Keratinocyte (primary cell): ENCODE measurements around the gene ZSWIM2. TPM values are rescaled to one million over a fixed set of nuclear protein-coding genes. Genes with fewer than 3 reads are reported as not detected.

Experiments used
- DNase-seq: peaks from one replicate; pipeline ENCODE4 v3.0.0-alpha.2; 2011; ENCODE audit warnings: low read depth, missing footprints, low spot score
- FAIRE-seq: peaks from 2 replicates; lab custom pipeline; 2011; peaks lifted over from hg19 to GRCh38; lab: Jason Lieb, UNC
- H2AFZ ChIP-seq: 2 replicates; pipeline ENCODE4 v1.6.0; 2012; ENCODE audit warnings: low read length, control low read depth, inconsistent platforms; ENCODE audit not compliant: control insufficient read depth
- H3K27ac ChIP-seq: 2 replicates; pipeline ENCODE4 v1.5.1; 2011; ENCODE audit warnings: low read length; ENCODE audit not compliant: control insufficient read depth, insufficient read depth
- H3K27me3 ChIP-seq: 3 replicates; pipeline ENCODE4 v1.6.0; 2011; ENCODE audit warnings: low read length; ENCODE audit not compliant: control insufficient read depth, insufficient read depth; ENCODE audit errors: extremely low read depth
- H3K36me3 ChIP-seq, 2 experiments: 2 replicates in 1 of 2; 3 replicates in 1 of 2; pipeline ENCODE4 v1.5.1; 2011; ENCODE audit warnings: low read length in 2 of 2, mild to moderate bottlenecking in 1 of 2; ENCODE audit not compliant: control insufficient read depth in 2 of 2, insufficient read depth in 2 of 2; ENCODE audit errors: extremely low read depth in 1 of 2
- H3K4me1 ChIP-seq: 3 replicates; pipeline ENCODE4 v1.5.1; 2011; ENCODE audit warnings: low read length; ENCODE audit not compliant: control insufficient read depth, insufficient read depth; ENCODE audit errors: extremely low read depth
- H3K4me2 ChIP-seq: 3 replicates; pipeline ENCODE4 v1.6.0; 2011; ENCODE audit warnings: low read depth, low read length; ENCODE audit not compliant: control insufficient read depth, insufficient read depth; ENCODE audit errors: extremely low read depth
- H3K4me3 ChIP-seq, 3 experiments: fragments of 200-600 bp in 1 of 3; sonication (generic) in 1 of 3; 2 replicates in 2 of 3; 3 replicates in 1 of 3; pipeline ENCODE4 v1.5.1; 2011 to 2016; ENCODE audit warnings: low read length in 3 of 3, mild to moderate bottlenecking in 3 of 3, control low read depth in 2 of 3, inconsistent platforms in 1 of 3, low read depth in 1 of 3, mixed read lengths in 1 of 3, mixed run types in 1 of 3, moderate library complexity in 1 of 3; ENCODE audit not compliant: control insufficient read depth in 2 of 3, insufficient read depth in 2 of 3; ENCODE audit errors: extremely low read depth in 1 of 3
- H3K79me2 ChIP-seq: 2 replicates; pipeline ENCODE4 v1.6.0; 2012; ENCODE audit warnings: low read length; ENCODE audit not compliant: control insufficient read depth, insufficient read depth
- H3K9ac ChIP-seq: 3 replicates; pipeline ENCODE4 v1.6.0; 2011; ENCODE audit warnings: low read length; ENCODE audit not compliant: control insufficient read depth, insufficient read depth; ENCODE audit errors: extremely low read depth
- H3K9me1 ChIP-seq: 3 replicates; pipeline ENCODE4 v1.6.0; 2011; ENCODE audit warnings: low read length; ENCODE audit not compliant: control insufficient read depth, insufficient read depth; ENCODE audit errors: extremely low read depth
- H3K9me3 ChIP-seq: 2 replicates; pipeline ENCODE4 v1.5.1; 2012; ENCODE audit warnings: low read depth, low read length; ENCODE audit not compliant: control insufficient read depth
- H4K20me1 ChIP-seq: 3 replicates; pipeline ENCODE4 v1.6.0; 2011; ENCODE audit warnings: low read length; ENCODE audit not compliant: control insufficient read depth, insufficient read depth; ENCODE audit errors: extremely low read depth
- EZH2 ChIP-seq: IDR thresholded peaks from one replicate; pipeline ENCODE4 v1.6.1; 2012; ENCODE audit warnings: inconsistent platforms, mild to moderate bottlenecking, low read length, moderate library complexity
- dilution Hi-C: fragments of 300-500 bp; cut with MboI; formaldehyde crosslinking; loops from one replicate; pipeline ENCODE4 v1.7.0; 2020; ENCODE audit warnings: low sequenced_read_pairs; ENCODE audit not compliant: extremely low pct_ligation_motif_present
- polyA plus RNA-seq, 5 experiments: library from polyadenylated mRNA; depleted of rRNA in 3 of 5; stranded (reverse) in 3 of 5; stranded (forward) in 1 of 5; unstranded in 1 of 5; fragments of >200 nt; gene quantifications; 1 replicate in 1 of 5; 2 replicates in 3 of 5; 3 replicates in 1 of 5; pipeline versions ENCODE4 v1.2.1 to v1.2.3, GENCODE V29; 2011 to 2012; ENCODE audit warnings: missing spikeins in 2 of 5, low read depth in 1 of 5, low replicate concordance in 1 of 5
- TF ChIP-seq, protein P1 (sequence below), 3 experiments: IDR thresholded peaks in 1 of 3; conservative IDR thresholded peaks in 1 of 3; optimal IDR thresholded peaks in 1 of 3; 2 replicates in 2 of 3; 3 replicates in 1 of 3; pipeline versions ENCODE3 to v1.5.1; 2011; ENCODE audit warnings: low read length in 3 of 3, mild to moderate bottlenecking in 3 of 3, moderate library complexity in 2 of 3, control low read depth in 1 of 3, inconsistent platforms in 1 of 3; ENCODE audit not compliant: insufficient read depth in 2 of 3; ENCODE audit errors: extremely low read depth in 1 of 3

Gene ZSWIM2
- polyA plus RNA-seq, 1 donor (not counting 4 experiments of a cell fraction or from before 2014, with no cell fraction given): not detected

DNA sequence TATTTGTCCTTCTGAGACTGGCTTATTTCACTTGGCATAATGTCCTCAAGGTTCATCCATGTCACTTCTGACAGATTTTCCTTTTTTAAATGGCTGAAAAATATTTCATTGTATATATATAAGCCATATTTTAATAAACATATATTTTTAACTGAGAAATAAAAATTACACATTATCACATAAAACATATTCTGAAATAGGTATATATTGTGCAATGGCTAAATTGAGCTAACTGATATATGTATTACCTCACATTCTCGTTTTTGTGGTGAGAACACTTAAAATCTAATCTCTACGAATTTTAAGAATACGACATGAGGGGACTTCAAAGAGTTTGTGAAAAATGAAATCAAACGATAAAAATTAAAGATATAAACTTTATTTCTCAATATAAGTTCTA lies 25.7 kb upstream of the ZSWIM2 start:
- H4K20me1 ChIP-seq: no peaks in the 10 kb centered on the region

DNA sequence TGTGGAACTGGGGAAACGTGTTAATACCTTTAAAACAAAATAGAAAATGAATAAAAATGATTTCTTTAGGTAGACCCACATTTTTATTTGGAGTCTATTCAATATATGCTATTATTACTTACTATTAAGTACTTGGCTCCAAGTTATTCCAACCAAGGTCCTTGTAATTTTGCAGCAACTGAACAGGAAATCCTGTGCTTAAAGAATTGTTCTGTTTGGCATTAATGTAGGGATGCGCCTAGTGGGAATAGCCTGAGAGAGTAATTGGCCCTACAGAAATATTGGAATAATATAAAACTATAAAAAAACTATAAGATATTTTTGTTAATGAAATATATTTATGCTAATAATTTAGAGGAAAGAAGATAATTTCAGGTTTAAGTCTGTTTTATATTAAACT lies 22.9 kb upstream of the ZSWIM2 start:
- dilution Hi-C loops: loop anchor here (25.0 kb wide), 1 partner anchor 590 kb away; no protein-coding TSS in a partner anchor
- H3K4me3 ChIP-seq: no peak overlapping the region

More for the DNA sequence above, 25.7 kb upstream of the ZSWIM2 start:
- dilution Hi-C loops: loop anchor here (25.0 kb wide), 1 partner anchor 588 kb away; no protein-coding TSS in a partner anchor
- no peak overlapping the region for H3K27ac ChIP-seq
- no peak overlapping the region for H3K9ac ChIP-seq
- no peaks in the 10 kb centered on the region for H3K4me1 ChIP-seq
- H3K9me3 ChIP-seq: no peaks in the 10 kb centered on the region
- DNase-seq: no peak
- no peaks in the 10 kb centered on the region for H3K79me2 ChIP-seq
- FAIRE-seq: no peak
- H3K36me3 ChIP-seq: no peaks in the 10 kb centered on the region
- H3K27me3 ChIP-seq: no peaks in the 10 kb centered on the region
- no peaks in the 10 kb centered on the region for H3K9me1 ChIP-seq
- H2AFZ ChIP-seq: no peak overlapping the region
- no peak overlapping the region for H3K4me2 ChIP-seq
- TF ChIP-seq, protein P1, sequence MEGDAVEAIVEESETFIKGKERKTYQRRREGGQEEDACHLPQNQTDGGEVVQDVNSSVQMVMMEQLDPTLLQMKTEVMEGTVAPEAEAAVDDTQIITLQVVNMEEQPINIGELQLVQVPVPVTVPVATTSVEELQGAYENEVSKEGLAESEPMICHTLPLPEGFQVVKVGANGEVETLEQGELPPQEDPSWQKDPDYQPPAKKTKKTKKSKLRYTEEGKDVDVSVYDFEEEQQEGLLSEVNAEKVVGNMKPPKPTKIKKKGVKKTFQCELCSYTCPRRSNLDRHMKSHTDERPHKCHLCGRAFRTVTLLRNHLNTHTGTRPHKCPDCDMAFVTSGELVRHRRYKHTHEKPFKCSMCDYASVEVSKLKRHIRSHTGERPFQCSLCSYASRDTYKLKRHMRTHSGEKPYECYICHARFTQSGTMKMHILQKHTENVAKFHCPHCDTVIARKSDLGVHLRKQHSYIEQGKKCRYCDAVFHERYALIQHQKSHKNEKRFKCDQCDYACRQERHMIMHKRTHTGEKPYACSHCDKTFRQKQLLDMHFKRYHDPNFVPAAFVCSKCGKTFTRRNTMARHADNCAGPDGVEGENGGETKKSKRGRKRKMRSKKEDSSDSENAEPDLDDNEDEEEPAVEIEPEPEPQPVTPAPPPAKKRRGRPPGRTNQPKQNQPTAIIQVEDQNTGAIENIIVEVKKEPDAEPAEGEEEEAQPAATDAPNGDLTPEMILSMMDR (optimal IDR thresholded peaks at IDR 0.05 in 1 of 3, IDR thresholded peaks at IDR 0.05 in 1 of 3, conservative IDR thresholded peaks at IDR 0.05 in 1 of 3; ENCODE audit: extremely low read depth in 1 of 3, insufficient read depth in 2 of 3, low read length in 3 of 3): no peak
- no peak for TF ChIP-seq EZH2
- no peak overlapping the region for H3K4me3 ChIP-seq

More for the DNA sequence above, 22.9 kb upstream of the ZSWIM2 start:
- no peak for FAIRE-seq
- no peak overlapping the region for H2AFZ ChIP-seq
- DNase-seq: no peak
- no peaks in the 10 kb centered on the region for H3K79me2 ChIP-seq
- H3K27me3 ChIP-seq: no peaks in the 10 kb centered on the region
- TF ChIP-seq, protein P1 (optimal IDR thresholded peaks at IDR 0.05 in 1 of 3, IDR thresholded peaks at IDR 0.05 in 1 of 3, conservative IDR thresholded peaks at IDR 0.05 in 1 of 3; ENCODE audit: extremely low read depth in 1 of 3, insufficient read depth in 2 of 3, low read length in 3 of 3): no peak
- no peak for TF ChIP-seq EZH2
- no peaks in the 10 kb centered on the region for H3K36me3 ChIP-seq
- H3K9ac ChIP-seq: no peak overlapping the region
- no peak overlapping the region for H3K27ac ChIP-seq
- no peaks in the 10 kb centered on the region for H3K9me1 ChIP-seq
- no peak overlapping the region for H3K4me2 ChIP-seq
- H4K20me1 ChIP-seq: no peaks in the 10 kb centered on the region
- H3K4me1 ChIP-seq: no peaks in the 10 kb centered on the region
- H3K9me3 ChIP-seq: no peaks in the 10 kb centered on the region
